GM12891 (cell line): Measurements from ENCODE around the gene INAVA.
"Not testable (repeated sequence)": the region's sequence is repeated elsewhere in the genome, so short reads cannot be mapped to it uniquely, and the experiment has no call there.

Source experiments
- DNase-seq: peaks from one replicate; pipeline ENCODE4 v3.0.0; 2011; ENCODE audit warnings: low spot score; ENCODE audit not compliant: insufficient read length
- FAIRE-seq: peaks from 2 replicates; lab custom pipeline; 2011; peaks lifted over from hg19 to GRCh38; lab: Jason Lieb, UNC
- PAX5 ChIP-seq: IDR thresholded peaks from 2 replicates; pipeline ENCODE4 v1.6.1; 2011; ENCODE audit warnings: low read length, moderate library complexity, mild to moderate bottlenecking; ENCODE audit not compliant: insufficient read depth, severe bottlenecking
- POLR2A ChIP-seq: IDR thresholded peaks from 2 replicates; pipeline ENCODE4 v1.6.1; 2011; ENCODE audit warnings: low read depth, low read length, control low read depth
- POLR2AphosphoS5 ChIP-seq: IDR thresholded peaks from 2 replicates; pipeline ENCODE4 v1.6.1; 2011; ENCODE audit warnings: low read depth, low read length, control low read depth
- POU2F2 ChIP-seq: IDR thresholded peaks from 2 replicates; pipeline ENCODE4 v1.6.1; 2011; ENCODE audit warnings: low read depth, mild to moderate bottlenecking, control low read depth, low read length, moderate library complexity
- SPI1 ChIP-seq: IDR thresholded peaks from 2 replicates; pipeline ENCODE4 v1.6.1; 2011; ENCODE audit warnings: low read depth, low read length, control low read depth
- TAF1 ChIP-seq: IDR thresholded peaks from 2 replicates; pipeline ENCODE4 v1.6.1; 2011; ENCODE audit warnings: low read depth, low read length, control low read depth

INAVA gene

DNA sequence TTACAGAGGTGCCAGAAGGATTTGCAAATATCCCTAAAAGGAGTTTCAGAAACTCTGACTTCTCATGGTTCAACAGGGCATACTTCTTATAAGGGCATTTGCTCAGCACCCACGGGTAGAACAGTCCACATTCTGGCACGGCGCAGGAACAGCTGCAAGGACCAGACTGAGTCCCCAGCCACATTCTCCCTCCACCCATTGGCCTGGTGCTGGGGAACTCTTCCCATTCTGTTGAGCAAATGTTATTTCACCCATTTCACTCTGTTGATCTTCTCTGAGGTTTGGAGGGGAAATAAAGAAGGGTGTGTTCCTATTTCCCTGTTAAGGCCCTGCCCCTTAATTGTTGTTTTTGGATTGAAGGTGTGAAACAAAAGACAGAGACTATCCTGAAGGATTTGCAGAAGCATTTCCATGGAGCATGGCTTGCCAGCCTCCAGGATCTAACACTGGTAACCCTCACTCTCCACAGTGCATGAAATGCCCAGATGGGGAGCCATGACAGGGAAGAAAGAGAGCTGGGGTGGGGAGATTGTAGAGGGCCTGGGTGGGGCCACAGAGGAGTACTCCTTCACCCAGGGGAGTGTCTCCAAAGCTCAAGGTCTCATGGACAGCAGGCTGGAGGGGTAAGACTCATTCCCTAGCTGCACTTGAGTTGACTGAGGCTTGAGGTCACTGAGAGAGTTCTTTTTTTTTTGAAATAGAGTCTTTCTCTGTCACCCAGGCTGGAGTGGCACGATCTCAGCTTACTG is 35.0 kb downstream of the INAVA start:
- DNase-seq (no peak), FAIRE-seq (no peak)
- TF ChIP-seq POLR2AphosphoS5 (no peak), PAX5 (no peak), POU2F2 (no peak), POLR2A (no peak), SPI1 (no peak), TAF1 (no peak)

DNA sequence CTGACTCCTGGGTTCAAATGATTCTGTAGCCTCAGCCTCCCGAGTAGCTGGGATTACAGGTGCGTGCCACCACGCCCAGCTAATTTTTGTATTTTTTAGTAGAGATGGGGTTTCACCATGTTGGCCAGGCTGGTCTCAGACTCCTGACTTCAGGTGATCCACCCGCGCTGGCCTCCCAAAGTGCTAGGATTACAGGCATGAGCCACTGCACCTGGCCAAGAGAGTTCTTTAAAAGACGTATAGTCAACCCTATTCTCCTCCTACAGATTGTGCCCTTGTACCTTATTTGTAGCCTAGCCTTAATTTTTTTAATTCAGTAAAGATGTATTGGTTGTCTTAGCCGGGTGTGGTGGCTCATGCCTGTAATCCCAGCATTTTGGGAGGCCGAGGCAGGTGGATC is 35.6 kb downstream of the INAVA start:
- not testable (repeated sequence) for FAIRE-seq, DNase-seq

DNA sequence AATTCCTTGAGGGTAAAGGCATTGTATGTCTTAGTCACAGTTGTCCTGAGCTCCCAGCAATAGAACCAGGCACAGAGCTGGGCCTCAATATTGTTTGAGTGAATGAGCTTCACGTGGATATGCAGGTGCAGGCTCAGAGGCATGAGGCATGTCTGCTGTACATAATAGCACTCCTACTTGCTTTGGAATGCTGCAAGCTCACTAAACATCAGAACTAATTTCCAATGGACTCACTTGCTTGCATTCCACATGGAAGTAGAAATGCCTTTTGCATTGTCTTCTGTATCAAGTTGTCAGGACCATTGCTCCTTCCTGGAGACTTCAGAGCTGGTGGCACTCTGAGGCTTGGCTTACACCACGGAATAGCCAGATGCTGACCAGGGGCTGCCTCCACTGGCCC is 37.1 kb downstream of the INAVA start:
- TF ChIP-seq POLR2A (no peak), POLR2AphosphoS5 (no peak), TAF1 (no peak), SPI1 (no peak), PAX5 (no peak), POU2F2 (no peak)
- DNase-seq (no peak), FAIRE-seq (no peak)

DNA sequence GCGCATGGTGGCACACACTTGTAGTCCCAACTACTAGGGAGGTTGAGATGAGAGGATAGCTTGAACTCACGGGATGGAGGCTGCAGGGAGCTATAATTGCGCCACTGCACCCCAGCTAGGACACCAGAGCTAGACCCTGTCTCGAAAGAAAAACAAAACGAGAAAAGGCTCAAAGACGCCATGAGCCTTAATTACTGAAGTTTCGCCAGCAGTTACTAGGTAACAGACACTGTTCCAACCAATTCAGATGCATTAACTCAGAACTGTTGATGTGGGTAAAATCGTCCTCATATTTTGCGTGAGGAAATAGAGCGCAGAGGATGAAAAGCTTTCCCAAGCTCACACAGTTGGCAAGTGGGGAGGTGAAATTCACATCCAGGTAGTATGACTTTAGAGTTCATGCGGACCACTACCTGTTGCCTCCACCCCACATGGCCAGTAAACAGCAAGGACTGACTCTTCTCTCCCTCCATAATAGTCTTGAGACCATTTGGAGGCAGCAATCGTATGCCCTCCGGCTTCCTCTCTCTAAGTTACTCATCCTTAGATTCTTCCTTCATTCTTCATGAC is 40.1 kb downstream of the INAVA start:
- FAIRE-seq (no peak), DNase-seq (no peak)
- TF ChIP-seq PAX5 (no peak), POU2F2 (no peak), POLR2A (no peak), TAF1 (no peak)

DNA sequence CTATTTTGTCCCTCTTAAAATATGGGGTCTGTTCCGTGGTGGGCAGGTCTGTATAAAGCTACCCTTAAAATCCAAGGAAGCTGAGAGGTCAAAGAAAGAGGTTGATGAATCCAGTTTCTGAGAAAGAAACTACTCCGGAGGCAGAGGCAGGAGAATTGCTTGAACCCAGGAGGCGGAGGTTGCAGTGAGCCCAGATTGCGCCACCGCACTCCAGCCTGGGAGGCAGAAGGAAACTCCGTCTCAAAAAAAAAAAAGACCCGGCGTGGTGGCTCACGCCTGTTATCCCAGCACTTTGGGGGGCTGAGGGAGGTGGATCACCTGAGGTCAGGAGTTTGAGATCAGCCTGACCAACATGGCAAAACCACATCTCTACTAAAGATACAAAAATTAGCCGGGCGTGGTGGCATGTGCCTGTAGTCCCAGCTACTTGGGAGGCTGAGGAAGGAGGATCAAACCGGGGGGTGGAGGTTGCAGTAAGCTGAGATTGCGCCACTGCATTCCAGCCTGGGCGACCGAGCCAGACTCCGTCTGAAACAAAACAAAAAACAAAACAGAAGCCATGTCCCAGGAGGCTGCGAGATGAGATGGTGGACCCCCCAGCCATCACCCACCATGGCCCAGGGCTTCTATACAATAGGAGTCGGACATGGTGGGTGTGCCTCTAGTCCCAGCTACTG is 40.7 kb downstream of the INAVA start:
- not testable (repeated sequence) for DNase-seq, FAIRE-seq

DNA sequence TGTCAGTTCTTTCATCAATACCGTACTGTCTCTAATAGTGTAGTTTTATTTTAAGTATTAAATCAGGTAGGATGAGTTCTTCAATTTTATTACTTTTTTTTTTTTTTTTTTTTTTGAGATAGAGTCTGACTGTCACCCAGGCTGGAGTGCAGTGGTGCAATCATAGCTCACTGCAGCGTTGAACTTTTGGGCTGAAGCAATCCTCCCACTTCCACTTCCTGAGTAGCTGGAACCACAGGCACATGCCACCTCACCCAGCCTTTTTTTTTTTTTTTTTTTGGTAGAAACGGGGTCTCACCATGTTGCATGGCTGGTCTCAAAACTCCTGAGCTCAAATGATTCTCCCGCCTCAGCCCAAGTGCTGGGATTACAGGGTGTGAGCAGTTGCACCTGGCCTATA is 44.3 kb downstream of the INAVA start:
- TF ChIP-seq POLR2AphosphoS5 = no peak
- no peak for TF ChIP-seq PAX5
- no peak for TF ChIP-seq POLR2A
- no peak for TF ChIP-seq POU2F2
- TF ChIP-seq SPI1 = no peak
- TF ChIP-seq TAF1 = no peak
- no peak for DNase-seq
- FAIRE-seq = no peak

DNA sequence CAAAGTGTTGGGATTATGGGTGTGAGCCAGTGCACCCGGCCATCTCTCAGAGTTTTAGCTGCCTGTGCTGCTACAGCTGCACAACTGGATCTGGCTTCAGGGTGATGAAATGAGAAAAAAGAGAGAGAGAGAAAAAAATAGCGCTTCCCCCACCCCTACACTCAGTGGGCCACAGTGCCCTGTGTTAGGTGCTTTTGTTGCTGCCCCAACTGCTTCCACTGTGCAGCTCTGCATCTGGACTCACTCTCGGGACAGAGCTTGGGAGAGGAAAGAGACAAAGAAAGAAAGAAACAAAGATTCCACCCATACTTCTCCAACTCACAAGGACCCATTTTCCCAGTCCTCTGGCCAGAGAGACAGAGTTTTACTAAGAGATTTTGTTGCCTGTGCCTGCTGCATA is 50.4 kb downstream of the INAVA start:
- FAIRE-seq (no peak), DNase-seq (no peak)
- no peak for TF ChIP-seq TAF1
- TF ChIP-seq POLR2A = no peak
- no peak for TF ChIP-seq SPI1
- no peak for TF ChIP-seq POU2F2
- no peak for TF ChIP-seq POLR2AphosphoS5
- no peak for TF ChIP-seq PAX5

DNA sequence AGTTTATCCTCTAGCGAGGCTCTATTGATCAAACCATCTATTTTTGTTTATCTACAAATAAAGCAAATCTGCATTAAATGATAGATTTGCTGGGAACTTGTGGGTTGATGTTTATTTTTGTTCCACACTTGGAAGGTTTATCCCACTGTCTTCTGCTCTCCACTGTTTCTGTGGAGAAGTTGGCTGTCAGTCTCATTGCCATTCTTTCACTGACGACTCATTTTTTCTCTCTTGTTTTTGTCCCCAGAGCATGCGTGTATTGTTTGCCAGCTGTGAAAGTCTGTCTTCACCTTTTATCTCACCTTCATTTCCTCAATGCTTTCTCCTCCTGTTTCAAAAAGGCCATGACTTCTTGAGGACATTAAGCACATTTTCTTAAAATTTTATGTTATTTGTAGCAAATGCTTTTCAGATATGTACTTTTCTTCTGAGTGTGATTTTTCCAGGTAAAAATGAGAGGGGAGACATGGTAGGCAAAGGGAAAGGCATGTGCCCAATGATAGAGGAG is 52.4 kb downstream of the INAVA start:
- DNase-seq (no peak), FAIRE-seq (no peak)
- TF ChIP-seq POLR2AphosphoS5 (no peak), PAX5 (no peak), SPI1 (no peak), POLR2A (no peak), TAF1 (no peak), POU2F2 (no peak)

DNA sequence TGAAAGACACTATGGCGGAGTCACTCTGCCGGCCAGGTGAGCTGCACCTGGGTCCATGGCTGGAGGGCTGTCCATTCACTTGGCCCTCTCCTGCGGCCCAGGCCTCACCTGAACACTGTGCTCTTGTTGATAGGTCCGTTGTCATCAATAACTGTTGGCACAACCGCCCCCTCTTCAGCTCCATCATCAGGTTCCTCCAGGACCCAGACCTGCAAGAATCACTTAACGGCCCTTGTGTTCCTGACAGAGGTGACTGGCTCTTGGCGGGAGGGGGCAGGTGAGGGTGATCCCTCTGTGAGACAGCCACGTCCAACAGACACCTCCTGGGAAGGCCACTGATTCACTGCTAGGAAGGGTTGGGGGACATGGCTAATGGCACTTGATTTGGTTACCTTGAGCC is 54.9 kb downstream of the INAVA start:
- FAIRE-seq (no peak), DNase-seq (no peak)
- TF ChIP-seq POU2F2 (no peak), POLR2AphosphoS5 (no peak), POLR2A (no peak), PAX5 (no peak), TAF1 (no peak), SPI1 (no peak)

DNA sequence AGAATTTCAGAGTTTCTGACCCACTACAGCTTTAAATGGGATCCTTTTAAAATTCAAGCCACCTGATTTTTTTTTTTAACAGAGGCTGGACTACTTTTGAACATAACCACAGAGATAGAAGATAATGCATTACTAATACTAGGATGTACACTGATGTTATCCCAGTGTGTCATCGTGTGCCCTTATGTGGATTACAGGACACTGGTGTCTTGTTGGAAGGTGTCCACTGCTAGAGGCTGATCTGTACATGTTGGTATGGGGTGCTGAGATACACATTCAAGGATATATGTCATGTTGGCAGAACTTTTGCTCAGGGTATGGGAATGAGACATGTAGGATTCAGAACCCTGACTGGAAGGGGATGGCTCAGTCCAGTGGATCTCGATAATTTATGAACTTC is 56.3 kb downstream of the INAVA start:
- DNase-seq (no peak), FAIRE-seq (no peak)
- TF ChIP-seq PAX5 (no peak), POU2F2 (no peak), POLR2A (no peak), TAF1 (no peak), SPI1 (no peak), POLR2AphosphoS5 (no peak)
